ENCODE results near the gene EME2. TPM values are rescaled to one million over a fixed set of nuclear protein-coding genes. Genes with fewer than 3 reads are reported as not detected.

The EME2 gene
- total and polyA plus RNA-seq, 2 experiments from 2014 or later = 4.1 to 15.0 TPM

DNA sequence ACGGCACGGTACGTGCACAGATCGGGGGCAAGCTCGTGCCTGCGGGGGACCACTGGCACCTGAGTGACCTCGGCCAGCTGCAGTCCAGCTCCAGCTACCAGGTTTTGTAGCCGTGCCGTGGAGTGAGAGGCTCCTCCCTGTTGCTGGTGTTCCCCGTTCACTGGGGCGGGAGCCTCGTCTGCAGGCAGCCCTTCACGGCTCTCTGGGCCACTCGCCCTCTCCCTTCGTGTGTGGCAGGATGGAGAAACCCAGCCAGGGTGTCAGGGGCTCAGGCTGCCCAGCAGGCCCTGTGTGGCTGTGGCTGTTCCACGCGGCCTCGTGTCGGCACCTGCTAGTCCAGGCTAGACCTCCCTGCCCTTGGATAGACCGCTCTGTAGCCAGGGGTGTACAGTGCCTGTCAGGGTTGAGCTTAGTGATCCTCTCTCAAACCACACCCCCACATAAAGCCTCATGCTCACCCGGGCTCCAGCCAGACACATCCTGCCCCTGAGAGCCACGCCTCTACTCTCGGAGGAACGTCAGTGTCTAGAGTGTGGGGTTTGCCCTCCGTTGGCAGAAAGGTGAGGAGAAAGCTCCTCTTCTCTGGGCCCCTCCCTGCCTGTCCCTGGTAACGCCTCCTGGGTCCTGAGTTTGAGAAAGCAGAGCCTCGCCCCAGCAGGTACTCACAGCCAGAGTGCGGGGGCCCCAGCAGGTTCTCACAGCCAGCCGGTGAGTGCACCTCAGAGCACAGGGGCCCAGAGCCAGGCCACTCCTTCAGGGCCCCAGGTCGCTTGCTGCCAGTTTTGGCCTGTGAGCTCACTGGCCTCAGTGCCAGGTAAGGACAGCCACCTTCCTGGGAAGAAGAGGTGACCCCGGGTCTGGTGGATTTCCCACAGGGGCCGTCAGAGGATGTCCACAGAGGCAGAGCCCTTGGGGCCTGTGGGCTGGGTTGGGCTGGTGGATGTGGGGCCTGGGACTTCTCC, 29.0 kb upstream of the EME2 start:
- no peak overlapping the region for H3K4me3 ChIP-seq
- no peaks in the 10 kb centered on the region for H4K20me1 ChIP-seq (replicated peaks; ENCODE audit: insufficient read depth)
- H3K79me2 ChIP-seq (replicated peaks; ENCODE audit: insufficient read depth) = no peaks in the 10 kb centered on the region
- Mint-ChIP-seq H3K36me3 (ENCODE audit: low read depth) (peaks cover 9% of the 10 kb centered on the region), H3K9me3 (peaks cover 3% of the 10 kb centered on the region; the same call in 2 of the 3 replicates), H3K27me3 (ENCODE audit: insufficient read depth, low read depth, poor library complexity) (peaks cover 10% of the 10 kb centered on the region), H3K27ac (no peak overlapping the region), H3K4me3 (no peak overlapping the region), H3K4me1 (no peaks in the 10 kb centered on the region)
- H3F3A ChIP-seq (replicated peaks; ENCODE audit: low read depth) = peaks cover 16% of the 10 kb centered on the region
- no peak overlapping the region for H3K27ac ChIP-seq (ENCODE audit: low read depth)
- no peaks in the 10 kb centered on the region for H3K27me3 ChIP-seq (ENCODE audit: insufficient read depth)
- no peaks in the 10 kb centered on the region for H3K36me3 ChIP-seq (ENCODE audit: insufficient read depth)
- no peak overlapping the region for H2AFZ ChIP-seq
- no peak overlapping the region for H3K4me2 ChIP-seq
- no peak for DNase-seq (ENCODE audit: low spot score)
- no peak for TF ChIP-seq CREB1 (CRISPR knock-in tag; IDR thresholded peaks at IDR 0.05; ENCODE audit: low read depth)
- no peaks in the 10 kb centered on the region for H3K4me1 ChIP-seq (ENCODE audit: insufficient read depth)
- H3K9me2 ChIP-seq (ENCODE audit: insufficient read depth) = no peaks in the 10 kb centered on the region
- no peak for ATAC-seq

DNA sequence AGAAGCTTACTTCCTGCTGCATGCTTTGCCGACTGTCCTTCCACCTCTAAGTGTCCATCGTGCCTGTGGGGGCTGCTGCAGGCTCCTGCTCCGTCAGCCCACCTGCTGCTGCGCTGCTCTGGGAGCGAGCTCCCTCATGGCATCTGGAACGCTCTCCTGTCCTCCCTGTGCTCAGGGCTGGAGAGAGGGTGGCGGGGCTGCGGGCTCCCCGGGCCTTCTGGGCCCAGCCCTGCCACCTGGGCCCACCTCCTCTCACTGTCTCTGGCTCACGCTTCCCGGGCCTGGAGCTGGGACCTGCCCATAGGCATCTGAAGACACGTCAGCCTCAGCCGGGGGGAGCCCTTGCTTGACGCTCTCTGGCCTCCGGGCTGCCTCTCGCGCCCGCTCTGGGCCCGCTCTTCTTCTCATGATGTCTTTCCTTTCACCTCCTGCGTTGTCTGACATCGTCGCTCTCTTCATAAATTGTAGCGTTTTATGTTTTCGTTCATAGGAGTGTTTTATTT, 28.2 kb upstream of the EME2 start:
- Histone ChIP-seq H3K27me3 (ENCODE audit: insufficient read depth) (no peaks in the 10 kb centered on the region), H3K9me2 (ENCODE audit: insufficient read depth) (no peaks in the 10 kb centered on the region), H3K4me3 (no peak overlapping the region), H3K4me2 (no peak overlapping the region), H4K20me1 (replicated peaks; ENCODE audit: insufficient read depth) (no peaks in the 10 kb centered on the region), H3K4me1 (ENCODE audit: insufficient read depth) (no peaks in the 10 kb centered on the region), H3K79me2 (replicated peaks; ENCODE audit: insufficient read depth) (no peaks in the 10 kb centered on the region), H3K27ac (ENCODE audit: low read depth) (no peak overlapping the region), H3F3A (replicated peaks; ENCODE audit: low read depth) (peaks cover 9% of the 10 kb centered on the region), H3K36me3 (ENCODE audit: insufficient read depth) (no peaks in the 10 kb centered on the region), H2AFZ (no peak overlapping the region)
- H3K9me3 Mint-ChIP-seq = peaks cover 3% of the 10 kb centered on the region; the same call in 2 of the 3 replicates
- no peak overlapping the region for H3K4me3 Mint-ChIP-seq
- H3K36me3 Mint-ChIP-seq (ENCODE audit: low read depth) = peaks cover 16% of the 10 kb centered on the region
- ATAC-seq = peak; percentile 51
- peak; percentile 22 for DNase-seq (ENCODE audit: low spot score)
- no peaks in the 10 kb centered on the region for H3K4me1 Mint-ChIP-seq
- TF ChIP-seq STAT1 (IDR thresholded peaks at IDR 0.05; ENCODE audit: unreplicated experiment) (no peak), JUNB (IDR thresholded peaks at IDR 0.05; ENCODE audit: unreplicated experiment) (no peak), ZNF331 (CRISPR knock-in tag; IDR thresholded peaks at IDR 0.05; ENCODE audit: low read depth) (no peak)
- no peak overlapping the region for H3K27ac Mint-ChIP-seq
- H3K27me3 Mint-ChIP-seq (ENCODE audit: insufficient read depth, low read depth, poor library complexity) = peaks cover 10% of the 10 kb centered on the region

DNA sequence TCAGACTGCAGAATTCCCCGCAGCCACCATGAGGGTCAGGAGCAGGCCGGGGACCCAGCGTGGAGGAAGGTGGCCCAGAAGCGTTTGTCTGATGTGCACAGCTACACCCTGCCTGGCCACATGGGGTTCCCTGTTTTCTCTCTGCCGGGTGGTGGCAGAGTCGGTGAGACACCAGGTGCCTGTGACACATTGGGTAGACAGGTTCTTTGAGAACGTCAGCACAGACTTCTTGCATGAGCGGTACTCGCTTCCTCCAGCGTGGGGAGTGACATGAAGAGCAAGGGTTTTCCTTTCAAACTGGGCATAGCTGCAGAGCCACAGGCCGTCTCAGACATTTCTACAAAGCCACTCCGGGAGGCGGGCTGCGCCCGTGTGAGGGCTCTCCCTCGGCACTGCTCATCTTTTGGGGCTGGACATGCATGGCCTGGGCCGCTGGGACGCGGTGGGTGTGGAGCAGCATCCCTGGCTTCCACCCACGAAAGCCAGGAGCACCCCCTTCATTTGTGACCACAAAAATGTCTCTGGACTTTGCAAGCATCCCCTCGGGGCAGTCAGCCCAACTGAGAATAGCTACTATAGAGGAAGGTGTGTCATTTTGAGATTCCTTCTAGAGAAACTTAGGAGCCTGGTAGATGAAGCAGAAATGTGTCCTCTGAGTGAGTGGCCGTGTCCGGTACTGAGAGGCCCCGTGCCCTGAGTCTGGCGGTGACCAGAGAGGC, 27.3 kb upstream of the EME2 start:
- Mint-ChIP-seq H3K4me1 (no peaks in the 10 kb centered on the region), H3K36me3 (ENCODE audit: low read depth) (peaks cover 16% of the 10 kb centered on the region), H3K4me3 (no peak overlapping the region), H3K27me3 (ENCODE audit: insufficient read depth, low read depth, poor library complexity) (peaks cover 10% of the 10 kb centered on the region), H3K9me3 (peaks cover 3% of the 10 kb centered on the region; the same call in 2 of the 3 replicates), H3K27ac (no peak overlapping the region)
- Histone ChIP-seq H3K4me1 (ENCODE audit: insufficient read depth) (no peaks in the 10 kb centered on the region), H3K27ac (ENCODE audit: low read depth) (no peak overlapping the region), H3K36me3 (ENCODE audit: insufficient read depth) (no peaks in the 10 kb centered on the region; the same call in 1 of the 2 replicates), H3K4me2 (no peak overlapping the region), H3K4me3 (no peak overlapping the region), H2AFZ (no peak overlapping the region), H3K27me3 (ENCODE audit: insufficient read depth) (no peaks in the 10 kb centered on the region), H3F3A (replicated peaks; ENCODE audit: low read depth) (no peaks in the 10 kb centered on the region), H3K9me2 (ENCODE audit: insufficient read depth) (no peaks in the 10 kb centered on the region), H4K20me1 (replicated peaks; ENCODE audit: insufficient read depth) (no peaks in the 10 kb centered on the region), H3K79me2 (replicated peaks; ENCODE audit: insufficient read depth) (no peaks in the 10 kb centered on the region)
- ATAC-seq (no peak; the same call in 2 of the 3 replicates), DNase-seq (ENCODE audit: low spot score) (no peak)
- TF ChIP-seq, protein P1, sequence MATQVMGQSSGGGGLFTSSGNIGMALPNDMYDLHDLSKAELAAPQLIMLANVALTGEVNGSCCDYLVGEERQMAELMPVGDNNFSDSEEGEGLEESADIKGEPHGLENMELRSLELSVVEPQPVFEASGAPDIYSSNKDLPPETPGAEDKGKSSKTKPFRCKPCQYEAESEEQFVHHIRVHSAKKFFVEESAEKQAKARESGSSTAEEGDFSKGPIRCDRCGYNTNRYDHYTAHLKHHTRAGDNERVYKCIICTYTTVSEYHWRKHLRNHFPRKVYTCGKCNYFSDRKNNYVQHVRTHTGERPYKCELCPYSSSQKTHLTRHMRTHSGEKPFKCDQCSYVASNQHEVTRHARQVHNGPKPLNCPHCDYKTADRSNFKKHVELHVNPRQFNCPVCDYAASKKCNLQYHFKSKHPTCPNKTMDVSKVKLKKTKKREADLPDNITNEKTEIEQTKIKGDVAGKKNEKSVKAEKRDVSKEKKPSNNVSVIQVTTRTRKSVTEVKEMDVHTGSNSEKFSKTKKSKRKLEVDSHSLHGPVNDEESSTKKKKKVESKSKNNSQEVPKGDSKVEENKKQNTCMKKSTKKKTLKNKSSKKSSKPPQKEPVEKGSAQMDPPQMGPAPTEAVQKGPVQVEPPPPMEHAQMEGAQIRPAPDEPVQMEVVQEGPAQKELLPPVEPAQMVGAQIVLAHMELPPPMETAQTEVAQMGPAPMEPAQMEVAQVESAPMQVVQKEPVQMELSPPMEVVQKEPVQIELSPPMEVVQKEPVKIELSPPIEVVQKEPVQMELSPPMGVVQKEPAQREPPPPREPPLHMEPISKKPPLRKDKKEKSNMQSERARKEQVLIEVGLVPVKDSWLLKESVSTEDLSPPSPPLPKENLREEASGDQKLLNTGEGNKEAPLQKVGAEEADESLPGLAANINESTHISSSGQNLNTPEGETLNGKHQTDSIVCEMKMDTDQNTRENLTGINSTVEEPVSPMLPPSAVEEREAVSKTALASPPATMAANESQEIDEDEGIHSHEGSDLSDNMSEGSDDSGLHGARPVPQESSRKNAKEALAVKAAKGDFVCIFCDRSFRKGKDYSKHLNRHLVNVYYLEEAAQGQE (IDR thresholded peaks at IDR 0.05; ENCODE audit: unreplicated experiment) = no peak
- TF ChIP-seq STAT1 (IDR thresholded peaks at IDR 0.05; ENCODE audit: unreplicated experiment) (no peak), ZNF114 (CRISPR knock-in tag; IDR thresholded peaks at IDR 0.05) (no peak), ZNF331 (CRISPR knock-in tag; IDR thresholded peaks at IDR 0.05; ENCODE audit: low read depth) (no peak), NANOG (IDR thresholded peaks at IDR 0.05; ENCODE audit: borderline replicate concordance) (no peak), EZH2phosphoT487 (IDR thresholded peaks at IDR 0.05; ENCODE audit: unreplicated experiment) (no peak), CREB1 (CRISPR knock-in tag; IDR thresholded peaks at IDR 0.05; ENCODE audit: low read depth) (no peak), JUNB (IDR thresholded peaks at IDR 0.05; ENCODE audit: unreplicated experiment) (no peak)
- TF ChIP-seq, protein P2, sequence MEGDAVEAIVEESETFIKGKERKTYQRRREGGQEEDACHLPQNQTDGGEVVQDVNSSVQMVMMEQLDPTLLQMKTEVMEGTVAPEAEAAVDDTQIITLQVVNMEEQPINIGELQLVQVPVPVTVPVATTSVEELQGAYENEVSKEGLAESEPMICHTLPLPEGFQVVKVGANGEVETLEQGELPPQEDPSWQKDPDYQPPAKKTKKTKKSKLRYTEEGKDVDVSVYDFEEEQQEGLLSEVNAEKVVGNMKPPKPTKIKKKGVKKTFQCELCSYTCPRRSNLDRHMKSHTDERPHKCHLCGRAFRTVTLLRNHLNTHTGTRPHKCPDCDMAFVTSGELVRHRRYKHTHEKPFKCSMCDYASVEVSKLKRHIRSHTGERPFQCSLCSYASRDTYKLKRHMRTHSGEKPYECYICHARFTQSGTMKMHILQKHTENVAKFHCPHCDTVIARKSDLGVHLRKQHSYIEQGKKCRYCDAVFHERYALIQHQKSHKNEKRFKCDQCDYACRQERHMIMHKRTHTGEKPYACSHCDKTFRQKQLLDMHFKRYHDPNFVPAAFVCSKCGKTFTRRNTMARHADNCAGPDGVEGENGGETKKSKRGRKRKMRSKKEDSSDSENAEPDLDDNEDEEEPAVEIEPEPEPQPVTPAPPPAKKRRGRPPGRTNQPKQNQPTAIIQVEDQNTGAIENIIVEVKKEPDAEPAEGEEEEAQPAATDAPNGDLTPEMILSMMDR (conservative IDR thresholded peaks at IDR 0.05; ENCODE audit: low read depth in 2 of 2) = no peak
- TF ChIP-seq, protein P3, sequence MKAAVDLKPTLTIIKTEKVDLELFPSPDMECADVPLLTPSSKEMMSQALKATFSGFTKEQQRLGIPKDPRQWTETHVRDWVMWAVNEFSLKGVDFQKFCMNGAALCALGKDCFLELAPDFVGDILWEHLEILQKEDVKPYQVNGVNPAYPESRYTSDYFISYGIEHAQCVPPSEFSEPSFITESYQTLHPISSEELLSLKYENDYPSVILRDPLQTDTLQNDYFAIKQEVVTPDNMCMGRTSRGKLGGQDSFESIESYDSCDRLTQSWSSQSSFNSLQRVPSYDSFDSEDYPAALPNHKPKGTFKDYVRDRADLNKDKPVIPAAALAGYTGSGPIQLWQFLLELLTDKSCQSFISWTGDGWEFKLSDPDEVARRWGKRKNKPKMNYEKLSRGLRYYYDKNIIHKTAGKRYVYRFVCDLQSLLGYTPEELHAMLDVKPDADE (IDR thresholded peaks at IDR 0.05) = no peak

Data from GM23338 (cell line).